Activated effector memory CD4-positive, alpha-beta T cell treated with anti-CD3 and anti-CD28 coated beads, Interleukin-2, amount 50 U/mL, for 16 hours (primary cell): ENCODE data around the gene SPACA4.
"Not testable (repeated sequence)": the region's sequence is repeated elsewhere in the genome, so short reads cannot be mapped to it uniquely, and the experiment has no call there.

ENCODE experiments used
- DNase-seq: peaks from one replicate; pipeline ENCODE4 v3.0.0-alpha.2; 2020

Gene SPACA4

DNA sequence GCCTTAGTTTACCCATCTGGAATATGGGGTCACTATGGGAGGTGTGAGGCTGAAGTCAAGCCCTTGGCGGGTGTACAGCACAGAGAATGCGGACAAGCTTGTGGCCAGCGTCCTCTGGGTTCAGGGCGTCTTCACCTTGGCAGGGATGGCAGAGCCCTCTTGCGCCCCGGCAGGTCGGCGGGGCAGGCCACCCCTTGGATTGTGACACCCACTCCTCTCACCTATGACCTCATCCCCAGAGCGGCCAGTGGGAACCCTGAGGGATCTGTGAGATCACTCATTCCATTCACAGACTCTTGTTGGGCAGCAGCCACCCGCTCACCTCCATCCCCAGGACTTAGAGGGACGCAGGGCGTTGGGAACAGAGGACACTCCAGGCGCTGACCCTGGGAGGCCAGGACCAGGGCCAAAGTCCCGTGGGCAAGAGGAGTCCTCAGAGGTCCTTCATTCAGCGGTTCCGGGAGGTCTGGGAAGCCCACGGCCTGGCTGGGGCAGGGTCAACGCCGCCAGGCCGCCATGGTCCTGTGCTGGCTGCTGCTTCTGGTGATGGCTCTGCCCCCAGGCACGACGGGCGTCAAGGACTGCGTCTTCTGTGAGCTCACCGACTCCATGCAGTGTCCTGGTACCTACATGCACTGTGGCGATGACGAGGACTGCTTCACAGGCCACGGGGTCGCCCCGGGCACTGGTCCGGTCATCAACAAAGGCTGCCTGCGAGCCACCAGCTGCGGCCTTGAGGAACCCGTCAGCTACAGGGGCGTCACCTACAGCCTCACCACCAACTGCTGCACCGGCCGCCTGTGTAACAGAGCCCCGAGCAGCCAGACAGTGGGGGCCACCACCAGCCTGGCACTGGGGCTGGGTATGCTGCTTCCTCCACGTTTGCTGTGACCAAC lies at the start of gene SPACA4:
Gene SPACA4, plus strand, starts transcription at position 280 of the 896 bp plus-strand sequence. Its CDS starts 237 bp downstream, at position 517.
- DNase-seq = no peak

GRCh38 chr19:48556825-48557224 lies 49.7 kb upstream of the SPACA4 start:
- no peak for DNase-seq

GRCh38 chr19:48558018-48558684 lies 48.4 kb upstream of the SPACA4 start:
- DNase-seq = no peak

DNA sequence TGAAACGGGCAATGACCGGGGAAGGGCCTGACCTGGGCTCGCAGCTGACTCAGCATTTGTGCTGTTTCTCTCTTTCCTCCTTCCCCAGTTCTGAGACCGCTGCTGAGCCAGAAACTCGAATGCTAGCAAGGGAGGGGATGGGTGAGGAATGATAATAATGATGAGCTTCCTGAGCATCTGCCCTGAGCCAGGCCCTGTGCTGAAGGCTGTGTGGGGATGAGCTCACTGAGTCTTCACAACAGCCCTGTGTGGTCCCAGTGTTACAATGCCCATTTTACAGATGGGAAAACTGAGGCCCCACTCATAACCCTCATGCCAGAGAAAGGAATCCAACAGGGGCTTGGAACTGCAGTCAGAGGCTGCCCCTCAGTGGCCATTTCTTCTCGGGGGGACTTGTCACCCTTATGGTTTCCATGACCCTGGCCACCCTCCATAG lies 46.4 kb upstream of the SPACA4 start:
- no peak for DNase-seq

DNA sequence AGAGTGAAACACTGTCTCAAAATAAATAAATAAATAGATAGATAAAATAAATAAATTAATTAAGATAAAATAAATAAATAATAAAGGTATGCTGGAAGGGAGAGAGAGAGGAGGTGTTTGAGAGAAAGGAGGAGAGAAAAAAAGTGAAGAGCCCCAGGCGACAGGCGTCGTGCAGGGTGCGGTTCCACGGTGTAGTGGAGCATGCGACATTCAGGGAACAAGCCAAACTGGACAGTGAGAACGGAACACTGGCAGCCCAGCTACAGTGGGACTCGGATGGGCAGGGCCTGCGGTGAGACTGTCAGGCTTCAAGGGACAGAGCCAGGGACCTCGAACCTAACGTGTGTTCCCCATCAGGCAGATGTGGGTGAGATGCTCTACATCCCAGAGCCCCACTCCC lies 45.1 kb upstream of the SPACA4 start:
- no peak for DNase-seq

- DNase-seq = no peak
Measured at GRCh38 chr19:48565090-48565489, 41.5 kb upstream of the SPACA4 start.

DNA sequence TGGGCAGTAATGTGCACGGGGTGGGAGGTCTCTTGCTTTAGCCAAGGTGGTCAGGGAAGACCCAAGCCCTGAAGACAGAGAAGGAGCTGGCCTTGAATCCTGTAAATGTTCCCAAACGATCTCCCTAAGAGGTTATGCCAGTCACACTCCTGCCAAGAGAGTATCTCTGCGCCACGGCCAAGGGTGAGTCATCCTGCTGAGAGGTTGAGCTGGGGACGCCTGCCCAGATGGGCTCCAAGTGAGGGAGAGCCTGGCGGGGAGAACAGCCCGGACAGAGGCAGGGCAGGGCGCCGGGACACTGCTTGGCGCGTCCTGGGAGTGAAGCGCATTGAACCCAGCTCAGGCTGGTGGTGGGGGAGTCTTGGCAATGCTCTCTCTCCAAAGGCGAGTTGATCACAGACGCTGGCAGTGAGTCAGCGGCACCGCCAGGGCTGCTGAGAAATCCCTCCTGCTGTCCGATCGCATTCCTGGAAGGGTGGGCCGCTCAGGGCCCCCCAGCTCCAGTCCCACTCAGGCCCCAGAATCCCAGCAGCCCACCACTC lies 38.1 kb upstream of the SPACA4 start:
- no peak for DNase-seq

DNA sequence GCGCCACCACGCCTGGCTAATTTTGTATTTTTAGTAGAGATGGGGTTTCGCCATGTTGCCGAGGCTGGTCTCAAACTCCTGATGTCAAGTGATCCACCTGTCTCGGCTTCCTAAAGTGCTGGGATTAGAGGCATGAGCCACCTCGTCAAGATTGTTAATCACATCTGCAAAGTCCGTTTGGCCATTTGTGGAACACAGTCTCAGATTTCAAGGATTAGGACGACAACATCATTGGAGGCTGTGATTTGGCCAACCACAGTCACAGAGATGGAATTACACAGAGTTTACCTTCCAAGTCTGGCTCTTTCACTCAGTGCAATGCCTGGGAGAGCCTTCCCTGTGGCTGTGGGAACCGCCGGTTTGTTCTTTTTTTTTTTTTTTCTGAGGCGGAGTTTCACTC lies 36.7 kb upstream of the SPACA4 start:
- DNase-seq = no peak

GRCh38 chr19:48571378-48572162 lies 35.0 kb upstream of the SPACA4 start:
- DNase-seq = no peak

DNA sequence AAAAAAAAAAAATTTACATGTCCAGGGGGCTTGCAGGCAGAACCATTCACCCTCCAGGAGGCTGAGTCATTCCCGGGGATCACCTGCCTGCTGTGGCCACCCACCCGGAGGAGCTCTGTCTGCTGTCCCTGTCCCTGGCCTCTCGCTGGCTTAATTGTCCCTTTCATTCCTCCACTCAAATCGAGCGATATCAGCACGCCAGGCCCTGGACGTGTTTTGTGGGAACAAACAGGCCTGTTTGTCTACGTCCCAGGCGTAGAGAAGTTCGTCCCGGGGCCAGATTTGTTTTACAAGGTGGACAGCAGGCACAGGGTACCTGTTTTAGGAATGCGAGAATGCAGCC lies 33.4 kb upstream of the SPACA4 start:
- no peak for DNase-seq

DNA sequence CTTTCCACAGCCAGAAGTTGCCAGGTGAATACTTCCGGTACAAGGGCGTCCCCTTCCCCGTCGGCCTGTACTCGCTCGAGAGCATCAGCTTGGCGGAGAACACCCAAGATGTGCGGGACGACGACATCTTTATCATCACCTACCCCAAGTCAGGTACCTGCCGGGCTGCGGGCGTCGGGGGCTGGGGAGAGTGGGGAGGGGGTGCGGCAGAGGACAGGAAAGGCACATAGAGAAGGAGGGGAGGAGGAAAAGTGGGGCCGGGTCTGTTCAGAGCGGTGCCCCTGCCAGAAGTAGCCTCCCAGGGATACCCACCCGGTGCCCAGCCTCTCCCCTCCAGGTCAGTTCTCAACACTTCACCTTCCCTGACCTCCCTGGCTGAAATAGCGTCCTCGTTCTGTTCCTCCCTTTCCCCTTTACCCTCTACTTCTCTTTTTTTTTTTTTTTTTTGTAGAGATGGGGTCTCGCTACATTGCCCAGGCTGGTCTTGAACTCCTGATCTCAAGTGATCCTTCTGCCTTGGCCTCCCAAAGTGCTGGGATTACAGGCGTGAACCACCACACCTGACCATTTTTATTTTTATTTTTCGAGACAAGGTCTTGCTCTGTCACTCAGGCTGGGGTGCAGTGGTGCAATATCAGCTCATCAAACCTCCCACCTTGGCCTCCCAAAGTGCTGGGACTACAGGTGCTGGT lies 30.5 kb upstream of the SPACA4 start:
- no peak for DNase-seq

GRCh38 chr19:48577908-48578307 lies 28.6 kb upstream of the SPACA4 start:
- not testable (repeated sequence) for DNase-seq

DNA sequence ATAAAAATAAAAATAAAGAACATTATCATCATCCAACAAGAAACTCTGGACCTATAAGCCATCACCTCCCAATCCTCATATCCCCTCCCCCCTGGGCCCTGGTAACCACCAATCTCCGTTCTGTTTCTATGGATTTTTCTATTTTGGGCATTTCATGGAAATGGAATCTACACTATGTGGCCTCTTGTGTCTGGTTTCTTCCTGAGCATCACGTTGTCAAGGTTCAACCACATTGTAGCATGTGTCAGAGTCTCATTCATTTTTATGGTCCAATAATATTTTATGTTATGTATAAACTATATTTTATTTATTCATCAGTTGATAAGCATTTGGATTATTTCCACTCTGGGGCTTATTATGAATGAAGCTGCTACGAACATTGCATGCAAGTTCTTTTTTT lies 27.7 kb upstream of the SPACA4 start:
- no peak for DNase-seq

DNA sequence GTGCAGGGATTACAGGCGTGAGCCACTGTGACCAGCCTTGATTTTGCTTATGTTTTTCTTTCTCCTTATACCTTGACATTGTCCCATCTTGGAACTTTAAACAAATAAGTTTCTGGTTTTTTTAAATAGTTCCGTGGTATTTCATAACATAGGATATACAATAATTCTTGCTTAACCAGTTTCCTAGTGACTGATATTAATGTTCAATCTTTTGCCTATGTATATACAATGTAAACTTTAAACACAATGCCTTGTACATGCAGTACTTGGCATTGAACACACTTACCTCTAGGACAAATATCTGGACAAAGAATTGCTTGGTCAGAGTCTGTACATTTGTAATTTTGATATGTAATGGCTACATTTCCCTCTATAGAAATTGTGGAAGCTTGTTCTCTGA lies 24.4 kb upstream of the SPACA4 start:
- no peak for DNase-seq

- DNase-seq = no peak
Measured at GRCh38 chr19:48587387-48587786, 19.2 kb upstream of the SPACA4 start.

DNA sequence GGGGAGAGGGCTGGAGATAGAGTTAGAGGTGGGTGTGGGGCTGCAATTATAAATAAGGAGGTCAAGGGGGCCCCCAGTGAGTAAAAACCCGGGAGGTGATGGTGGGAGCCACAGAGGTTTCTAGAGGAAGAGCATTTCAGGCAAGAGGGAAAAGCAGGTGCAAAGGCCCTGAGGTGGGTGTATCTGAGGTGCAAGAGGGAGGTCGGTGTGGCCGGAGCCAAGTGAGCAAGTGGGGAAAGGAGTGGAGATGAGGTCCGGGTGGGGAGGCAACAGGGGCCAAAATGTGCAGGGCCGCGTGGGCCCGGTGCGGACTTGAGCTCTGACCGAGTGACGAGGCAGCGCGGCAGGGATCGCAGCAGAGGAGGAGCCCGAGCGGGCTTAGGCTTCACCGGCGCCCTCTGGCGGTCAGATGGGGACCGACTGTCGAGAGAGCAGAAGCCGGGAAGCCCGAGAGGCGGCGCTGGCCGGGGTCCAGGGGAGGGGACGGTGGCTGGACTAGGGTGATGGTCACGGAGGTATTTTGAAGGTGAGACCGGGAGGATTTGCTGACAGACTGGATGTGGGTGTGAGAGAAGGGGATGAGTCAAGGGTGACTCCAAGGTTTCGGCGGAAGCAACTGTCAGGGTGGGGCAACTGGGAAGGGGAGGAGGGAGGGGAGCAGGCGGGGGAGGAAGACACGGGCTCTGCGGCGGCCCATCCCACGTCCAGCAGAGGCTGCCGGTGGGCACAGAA lies 17.7 kb upstream of the SPACA4 start:
- DNase-seq = peak; percentile 95

DNA sequence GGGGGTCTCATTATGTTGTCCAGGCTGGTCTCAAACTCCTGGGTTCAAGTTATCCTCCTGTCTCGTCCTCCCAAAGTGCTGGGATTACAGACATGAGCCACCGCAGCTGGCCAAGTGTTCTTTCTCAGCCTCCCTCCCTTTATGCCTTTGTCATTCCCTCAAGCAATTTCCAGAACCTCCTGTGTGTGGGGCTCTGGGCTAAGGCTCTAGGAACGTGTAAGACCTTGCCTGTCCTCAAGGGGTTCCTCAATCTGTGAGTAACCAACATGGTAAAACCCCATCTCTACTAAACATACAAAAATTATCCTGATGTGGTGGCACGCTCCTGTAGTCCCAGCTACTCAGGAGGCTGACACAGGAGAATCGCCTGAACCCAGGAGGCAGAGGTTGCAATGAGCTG lies 15.5 kb upstream of the SPACA4 start:
- DNase-seq = no peak

DNA sequence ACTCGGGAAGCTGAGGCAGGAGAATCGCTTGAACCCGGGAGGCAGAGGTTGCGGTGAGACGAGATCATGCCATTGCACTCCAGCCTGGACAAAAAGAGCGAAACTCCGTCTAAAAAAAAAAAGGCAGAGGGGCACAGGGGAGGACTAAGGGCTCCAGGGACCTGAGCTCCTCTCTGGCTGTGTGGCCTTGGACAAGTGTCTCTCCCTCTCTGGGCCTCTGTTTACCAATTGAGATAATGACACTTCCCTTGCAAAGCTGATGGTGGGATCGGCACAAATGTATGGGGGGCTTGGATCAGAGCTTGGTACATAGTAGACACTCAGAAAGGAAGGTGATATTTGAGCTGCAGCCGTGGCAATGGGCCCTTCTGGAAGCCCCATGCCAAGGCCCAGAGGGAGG lies 11.4 kb upstream of the SPACA4 start:
- DNase-seq = no peak

DNA sequence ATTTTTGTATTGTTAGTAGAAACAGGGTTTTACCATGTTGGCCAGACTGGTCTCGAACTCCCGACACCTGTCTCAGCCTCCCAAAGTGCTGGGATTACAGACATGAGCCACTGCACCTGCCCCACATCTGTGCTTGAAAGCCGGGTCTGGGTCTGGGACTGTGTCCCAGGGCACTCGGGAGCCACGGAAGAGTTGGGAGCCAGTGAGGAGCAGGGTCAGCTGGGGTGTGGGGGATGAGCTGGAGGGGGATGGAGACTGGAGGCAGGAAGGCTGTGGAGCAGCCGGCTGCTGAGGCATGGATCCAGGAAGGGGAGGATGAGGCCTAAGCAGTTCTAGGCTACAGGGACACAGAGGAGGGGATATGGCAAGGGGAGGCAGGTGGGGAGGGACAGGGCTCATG lies 10.7 kb upstream of the SPACA4 start:
- DNase-seq = no peak

DNA sequence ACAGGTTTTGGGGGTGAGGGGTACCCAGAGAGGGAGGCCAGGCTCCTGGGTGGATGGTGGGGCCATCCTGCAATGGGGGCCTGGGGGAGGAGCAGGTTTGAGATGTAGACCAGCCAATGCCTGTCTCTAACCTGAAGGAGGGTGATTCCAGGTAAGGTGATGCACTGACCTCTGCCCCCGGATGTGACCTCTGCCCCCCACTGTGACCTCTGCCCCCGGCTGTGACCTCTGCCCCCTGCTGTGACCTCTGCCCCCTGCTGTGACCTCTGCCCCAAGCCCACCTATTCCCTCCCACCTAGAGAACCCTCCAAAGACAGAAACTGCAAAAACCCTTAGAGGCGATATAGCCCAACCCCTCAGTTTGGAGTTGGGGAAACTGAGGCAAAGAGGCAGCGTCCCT lies 10.3 kb upstream of the SPACA4 start:
- no peak for DNase-seq

DNA sequence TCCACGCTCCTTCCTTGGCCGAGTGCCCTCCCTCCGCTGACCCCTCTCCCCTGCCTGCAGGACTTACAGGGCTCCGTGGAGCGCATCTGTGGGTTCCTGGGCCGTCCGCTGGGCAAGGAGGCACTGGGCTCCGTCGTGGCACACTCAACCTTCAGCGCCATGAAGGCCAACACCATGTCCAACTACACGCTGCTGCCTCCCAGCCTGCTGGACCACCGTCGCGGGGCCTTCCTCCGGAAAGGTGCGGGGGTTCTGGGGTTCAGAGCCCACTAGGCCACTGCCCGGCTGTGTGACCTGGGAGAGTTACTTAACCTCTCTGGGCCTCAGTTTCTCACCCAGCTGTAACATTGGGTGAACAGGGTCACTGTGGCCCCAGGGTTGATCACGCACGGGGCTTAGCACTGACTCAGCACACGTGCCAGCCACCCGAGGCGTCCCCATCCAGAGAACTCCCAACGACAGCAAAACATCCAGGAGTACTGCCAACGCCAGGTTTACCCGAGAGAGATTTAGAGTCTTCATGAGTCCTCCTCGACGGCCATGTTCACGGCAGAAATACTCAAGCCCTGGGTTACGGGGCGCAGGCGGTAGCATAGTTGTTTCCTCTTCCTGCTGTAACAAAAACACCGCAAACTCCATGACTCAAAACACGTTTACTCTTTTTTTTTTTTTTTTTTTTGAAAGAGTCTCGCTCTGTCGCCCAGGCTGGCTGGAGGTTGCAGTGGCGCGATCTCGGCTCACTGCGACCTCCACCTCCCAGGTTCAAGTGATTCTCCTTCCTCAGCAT lies 9.7 kb upstream of the SPACA4 start:
- DNase-seq = peak; percentile 78
